ENCODE data around the gene NOP14.
"Not testable (repeated sequence)": the region's sequence is repeated elsewhere in the genome, so short reads cannot be mapped to it uniquely, and the experiment has no call there.

Gene NOP14

GRCh38 chr4:2963175-2963965 lies at the start of gene NOP14, which contains the start of gene GRK4:
Gene NOP14 (minus strand): TSS chr4:2963406. CDS start chr4:2963319, 87 bp downstream.
Gene GRK4 (plus strand): TSS chr4:2963571. CDS start chr4:2964071, 500 bp downstream.
- DNase-seq (ENCODE audit: low read depth), result peak; percentile 96

DNA sequence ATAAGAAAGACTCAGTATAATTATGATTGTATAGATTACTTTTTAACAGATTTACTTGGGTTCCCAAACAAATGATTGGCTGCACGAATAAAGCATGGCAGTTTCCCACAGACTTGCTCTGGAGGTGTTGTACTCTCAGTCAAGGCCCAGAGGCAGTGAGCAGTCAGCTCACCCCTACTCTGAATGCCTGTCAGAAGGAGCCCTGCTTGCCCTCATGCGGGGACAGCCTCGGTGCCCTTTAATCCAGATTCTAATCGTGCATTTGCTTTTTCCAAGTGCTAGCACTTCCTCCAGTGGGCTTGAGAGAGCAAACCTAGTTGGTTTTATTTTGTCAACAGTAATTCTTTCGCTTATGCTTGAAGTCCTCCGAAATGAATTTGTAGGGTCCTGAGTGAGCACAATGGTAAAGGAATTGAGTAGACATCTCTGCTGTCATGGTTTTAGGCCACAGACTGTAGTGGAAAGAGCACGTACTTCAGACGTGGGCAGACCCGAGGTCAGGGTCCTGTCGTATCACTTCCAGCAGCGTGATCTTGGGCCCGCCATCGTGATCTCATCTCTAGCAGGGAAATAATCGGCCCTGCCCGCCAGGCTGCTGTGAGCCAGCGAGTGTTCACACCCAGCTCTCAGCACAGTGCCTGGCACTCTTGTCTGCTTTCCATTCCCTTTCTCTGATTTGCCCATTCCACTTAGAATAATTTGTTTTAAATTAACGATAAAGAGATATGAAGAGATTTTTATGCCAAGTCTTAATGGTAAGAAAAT lies 48.4 kb upstream of the NOP14 start:
- DNase-seq (ENCODE audit: low read depth), result no peak

DNA sequence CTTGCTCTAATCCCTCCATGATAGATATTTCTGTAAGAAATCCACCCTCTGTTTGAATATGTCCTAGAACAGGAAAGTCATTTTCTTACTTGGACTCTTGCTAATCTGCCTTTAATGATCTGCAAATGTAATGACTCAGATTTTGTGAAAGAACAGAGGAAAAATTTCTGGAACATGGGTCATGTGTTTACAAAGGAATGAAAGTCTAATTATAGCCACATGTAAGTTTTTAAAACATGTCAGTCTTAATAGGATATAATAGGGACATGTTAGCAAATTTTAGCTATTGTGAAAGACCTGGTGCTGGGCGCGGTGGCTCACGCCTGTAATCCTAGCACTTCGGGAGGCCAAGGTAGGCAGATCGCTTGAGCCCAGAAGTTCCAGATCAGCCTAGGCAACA lies 47.8 kb upstream of the NOP14 start:
- DNase-seq (ENCODE audit: low read depth), result no peak

GRCh38 chr4:3010577-3010976 lies 47.4 kb upstream of the NOP14 start:
- no peak for DNase-seq (ENCODE audit: low read depth)

GRCh38 chr4:3009422-3009821 lies 46.2 kb upstream of the NOP14 start:
- no peak for DNase-seq (ENCODE audit: low read depth)

DNA sequence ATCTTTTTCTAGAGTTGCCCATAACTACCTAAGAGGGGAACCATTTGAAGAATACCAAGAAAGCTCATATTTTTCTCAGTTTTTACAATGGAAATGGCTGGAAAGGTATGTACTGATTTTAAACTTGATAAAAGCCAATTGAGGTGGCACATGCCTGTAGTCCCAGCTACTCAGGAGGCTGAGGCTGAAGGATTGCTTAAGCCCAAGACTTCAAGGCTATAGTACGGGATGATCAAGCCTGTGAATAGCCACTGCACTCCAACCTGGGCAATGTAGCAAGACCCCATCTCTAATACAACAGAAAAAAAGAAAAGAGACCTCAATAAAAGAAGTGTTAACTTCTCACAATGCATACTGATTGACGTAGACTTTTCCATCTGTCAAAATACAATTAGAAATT lies 44.5 kb upstream of the NOP14 start:
- no peak for DNase-seq (ENCODE audit: low read depth)

DNA sequence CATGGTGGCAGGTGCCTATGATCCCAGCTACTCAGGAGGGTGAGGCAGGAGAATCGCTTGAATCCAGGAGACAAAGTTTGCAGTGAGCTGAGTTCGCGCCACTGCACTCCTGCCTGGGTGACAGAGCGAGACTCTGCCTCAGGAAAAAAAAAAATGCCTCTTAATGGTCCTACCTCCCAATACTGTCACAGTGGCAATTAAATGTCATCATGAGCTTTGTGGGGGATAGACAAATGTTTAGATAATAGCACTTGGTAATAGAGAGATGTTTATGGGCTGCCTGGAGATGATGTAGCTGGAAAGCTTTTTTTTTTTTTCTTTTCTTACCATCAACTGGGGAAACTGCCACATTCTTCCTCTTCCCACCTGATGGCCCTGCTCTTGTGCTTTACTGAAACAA lies 33.2 kb upstream of the NOP14 start:
- no peak for DNase-seq (ENCODE audit: low read depth)

- DNase-seq (ENCODE audit: low read depth), result no peak
These were observed 32.5 kb upstream of the NOP14 start for GRCh38 chr4:2995546-2996265.

DNA sequence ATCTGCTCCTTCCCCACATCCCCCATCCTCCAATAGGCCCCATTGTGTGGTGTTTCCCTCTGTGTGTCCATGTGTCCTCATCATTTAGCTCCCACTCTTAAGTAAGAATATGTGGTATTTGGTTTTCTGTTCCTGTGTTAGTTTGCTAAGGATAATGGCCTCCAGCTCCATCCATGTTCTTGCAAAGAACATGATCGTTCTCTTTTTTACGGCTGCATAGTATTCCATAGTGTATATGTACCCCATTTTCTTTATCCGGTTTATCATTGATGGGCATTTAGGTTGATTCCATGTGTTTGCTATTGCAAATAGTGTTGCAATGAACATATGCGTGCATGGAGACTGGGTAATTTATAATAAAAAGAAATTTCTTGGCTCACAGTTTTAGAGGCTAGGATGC lies 31.7 kb upstream of the NOP14 start:
- no peak for DNase-seq (ENCODE audit: low read depth)

GRCh38 chr4:2991243-2991642 lies 28.0 kb upstream of the NOP14 start:
- DNase-seq (ENCODE audit: low read depth), result no peak

DNA sequence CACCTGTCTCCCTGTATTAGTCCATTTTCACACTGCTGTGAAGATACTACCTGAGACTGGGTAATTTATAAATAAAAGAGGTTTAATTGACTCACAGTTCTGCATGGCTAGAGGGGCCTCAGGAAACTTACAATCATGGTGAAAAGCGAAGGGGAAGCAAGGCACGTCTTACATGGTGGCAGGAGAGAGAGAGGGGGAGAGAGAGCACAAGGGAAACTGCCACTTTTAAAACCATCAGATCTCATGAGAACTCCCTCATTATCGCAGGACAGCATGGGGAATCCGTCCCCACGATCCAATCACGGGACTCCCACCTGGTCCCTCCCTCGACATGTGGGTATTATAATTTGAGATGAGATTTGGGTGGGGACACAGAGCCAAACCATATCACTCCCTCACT lies 20.5 kb upstream of the NOP14 start:
- not testable (repeated sequence) for DNase-seq (ENCODE audit: low read depth)

DNA sequence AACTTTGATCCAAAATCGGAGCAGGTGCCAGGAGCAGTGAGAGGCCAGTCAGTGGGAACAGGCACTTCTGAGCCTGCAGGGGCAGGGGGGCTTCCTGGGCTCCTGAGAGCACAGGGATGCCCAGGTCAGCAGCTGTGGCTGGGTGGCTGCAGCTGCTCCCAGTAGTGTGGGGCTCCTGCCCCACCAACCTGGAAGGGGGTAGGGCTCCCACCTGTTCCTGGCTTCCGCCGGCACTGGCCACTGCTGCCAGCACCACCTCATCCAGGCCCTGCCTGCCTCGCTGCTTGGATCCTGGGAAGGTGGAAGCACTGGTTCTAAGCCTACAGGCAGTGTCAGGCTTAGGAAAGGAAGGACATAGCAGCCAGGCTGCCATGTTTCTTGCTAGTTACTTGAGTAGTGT lies 18.8 kb upstream of the NOP14 start:
- DNase-seq (ENCODE audit: low read depth), result no peak

- DNase-seq (ENCODE audit: low read depth), result no peak
These were observed 18.1 kb upstream of the NOP14 start for GRCh38 chr4:2981256-2981819.

GRCh38 chr4:2977211-2978088 lies 14.2 kb upstream of the NOP14 start:
- no peak for DNase-seq (ENCODE audit: low read depth)

GRCh38 chr4:2971275-2971674 lies 8.1 kb upstream of the NOP14 start:
- no peak for DNase-seq (ENCODE audit: low read depth)

- DNase-seq (ENCODE audit: low read depth), result no peak
These were observed 5.2 kb upstream of the NOP14 start for GRCh38 chr4:2968381-2968780.

- DNase-seq (ENCODE audit: low read depth), result no peak
These were observed 2.1 kb upstream of the NOP14 start for GRCh38 chr4:2965262-2965661.

- no peak for DNase-seq (ENCODE audit: low read depth)
These were observed 1.6 kb upstream of the NOP14 start for GRCh38 chr4:2964706-2965258.

DNA sequence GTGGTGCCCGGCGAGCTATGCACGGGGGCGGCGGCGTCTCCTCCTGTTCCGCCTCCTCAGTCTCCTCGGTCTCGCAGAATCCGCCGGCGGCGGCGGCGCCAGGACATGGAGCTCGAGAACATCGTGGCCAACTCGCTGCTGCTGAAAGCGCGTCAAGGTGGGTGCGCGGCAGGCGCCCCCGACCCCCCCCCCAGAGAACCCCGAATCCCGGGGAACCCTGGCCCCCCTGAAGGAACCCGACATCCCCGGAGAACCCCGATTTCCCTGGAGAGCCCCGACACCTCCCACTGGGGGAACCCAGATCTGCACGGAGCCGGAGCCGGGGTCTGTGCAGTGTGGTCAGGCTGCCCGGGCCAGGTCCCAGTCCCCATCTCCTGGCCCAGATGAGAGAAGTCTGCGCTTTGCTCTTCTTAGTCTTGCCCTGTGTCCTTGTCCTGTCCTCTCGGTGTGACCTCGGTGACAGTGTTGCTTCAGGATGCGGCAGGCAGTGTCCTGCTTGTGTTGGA lies 813 bp upstream of the NOP14 start:
- no peak for DNase-seq (ENCODE audit: low read depth)

DNA sequence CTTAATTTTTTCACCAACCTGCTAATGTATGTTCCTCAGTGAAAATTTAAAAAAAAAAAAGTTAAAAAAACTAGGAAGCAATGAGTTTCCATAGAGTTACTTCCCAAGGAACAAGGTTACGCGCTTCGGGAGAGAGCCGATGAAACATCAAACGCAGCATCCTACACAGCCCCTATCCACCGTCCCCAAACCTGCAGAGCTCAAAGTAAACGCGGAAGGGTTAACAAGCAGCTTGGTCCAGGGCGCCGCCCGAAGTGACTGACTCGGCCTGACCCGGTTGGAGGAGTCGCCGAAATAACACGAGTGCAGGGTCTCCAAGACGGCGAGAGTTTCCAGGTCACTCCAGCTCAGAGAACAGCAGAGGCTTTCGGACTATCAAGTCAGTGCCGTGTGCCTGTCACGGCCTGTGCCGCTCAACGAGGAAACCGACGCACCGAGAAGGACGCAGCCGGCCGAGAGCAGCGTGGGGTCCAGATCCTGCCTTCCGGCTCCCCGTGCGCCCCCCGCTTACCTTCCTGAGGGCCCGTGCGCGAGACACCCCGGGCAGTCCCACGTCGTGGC lies 512 bp downstream of the NOP14 start:
- DNase-seq (ENCODE audit: low read depth), result no peak

Data from activated T-cell treated with anti-CD3 and anti-CD28 coated beads for 48 hours (primary cell).